ENCODE measurements around the gene TMEM132C. TPM values are rescaled to one million over a fixed set of nuclear protein-coding genes. Genes with fewer than 3 reads are reported as not detected.
"Not testable (repeated sequence)": the region's sequence is repeated elsewhere in the genome, so short reads cannot be mapped to it uniquely, and the experiment has no call there.

Gene TMEM132C
- total RNA-seq, 6 experiments from 2014 or later: not detected

DNA sequence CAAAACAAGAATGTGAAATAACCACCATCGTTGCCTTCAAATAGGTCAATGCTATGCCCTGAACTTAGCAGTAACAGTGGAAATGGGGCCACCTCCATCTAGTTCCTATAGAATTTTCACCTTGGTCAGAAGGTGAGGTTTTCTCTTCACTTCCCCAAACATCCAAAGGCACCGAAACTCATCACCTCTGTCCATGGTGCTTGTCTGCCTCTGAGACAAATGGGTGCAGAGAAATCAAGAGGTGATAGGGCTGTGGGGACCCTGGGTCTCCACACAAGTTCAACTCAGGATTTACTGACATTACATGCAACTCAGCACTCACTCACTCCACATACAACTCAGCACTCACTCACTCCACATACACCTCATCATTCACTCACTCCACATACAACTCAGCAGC, 26.2 kb upstream of the TMEM132C start:
- Mint-ChIP-seq H3K27ac (no peak overlapping the region), H3K36me3 (ENCODE audit: low read depth) (peaks cover 9% of the 10 kb centered on the region; the same call in 1 of the 2 replicates), H3K4me1 (ENCODE audit: low read depth) (no peaks in the 10 kb centered on the region), H3K4me3 (no peak overlapping the region), H3K9me3 (peaks cover 58% of the 10 kb centered on the region), H3K27me3 (ENCODE audit: insufficient read depth) (no peaks in the 10 kb centered on the region; the same call in 1 of the 2 replicates)
- no peak for DNase-seq
- TF ChIP-seq CTCF (IDR thresholded peaks at IDR 0.05): no peak

- no peak for TF ChIP-seq CTCF (IDR thresholded peaks at IDR 0.05)
- Mint-ChIP-seq H3K36me3 (ENCODE audit: low read depth) (peaks cover 9% of the 10 kb centered on the region), H3K27ac (no peak overlapping the region), H3K27me3 (ENCODE audit: insufficient read depth) (no peaks in the 10 kb centered on the region), H3K9me3 (peaks cover 68% of the 10 kb centered on the region), H3K4me3 (no peak overlapping the region), H3K4me1 (ENCODE audit: low read depth) (no peaks in the 10 kb centered on the region)
- DNase-seq: no peak
These were observed 21.8 kb upstream of the TMEM132C start for GRCh38 chr12:128245121-128245520.

DNA sequence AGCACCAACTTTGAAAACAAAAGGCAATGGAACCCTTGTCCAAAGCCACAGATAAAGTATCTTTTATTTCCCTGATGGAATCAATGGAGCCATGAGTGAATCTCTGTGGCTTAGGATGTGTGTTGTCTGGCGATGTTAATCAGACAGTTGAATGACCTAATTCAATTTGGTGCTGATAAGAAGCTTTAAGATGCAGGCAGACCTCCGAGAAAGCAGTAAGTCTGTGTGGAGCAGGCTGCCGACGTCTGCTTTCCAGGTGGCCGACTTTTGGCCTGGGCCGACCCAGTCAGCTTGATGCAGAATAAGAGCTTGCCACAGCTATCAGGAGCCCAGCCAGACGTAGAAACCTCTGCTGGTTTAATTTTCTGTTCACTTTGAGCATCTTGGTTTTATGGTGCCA, 21.1 kb upstream of the TMEM132C start:
- H3K9me3 Mint-ChIP-seq: peaks cover 71% of the 10 kb centered on the region
- H3K27ac Mint-ChIP-seq: no peak overlapping the region
- TF ChIP-seq CTCF (IDR thresholded peaks at IDR 0.05): no peak
- DNase-seq: no peak
- no peak overlapping the region for H3K4me3 Mint-ChIP-seq
- no peaks in the 10 kb centered on the region for H3K27me3 Mint-ChIP-seq (ENCODE audit: insufficient read depth)
- peaks cover 9% of the 10 kb centered on the region for H3K36me3 Mint-ChIP-seq (ENCODE audit: low read depth)
- no peaks in the 10 kb centered on the region for H3K4me1 Mint-ChIP-seq (ENCODE audit: low read depth)

GRCh38 chr12:128250096-128250495, 16.9 kb upstream of the TMEM132C start:
- Mint-ChIP-seq H3K27me3 (ENCODE audit: insufficient read depth) (no peaks in the 10 kb centered on the region), H3K9me3 (peaks cover 60% of the 10 kb centered on the region), H3K4me3 (no peak overlapping the region), H3K27ac (no peak overlapping the region), H3K36me3 (ENCODE audit: low read depth) (peaks cover 6% of the 10 kb centered on the region; the same call in 1 of the 2 replicates), H3K4me1 (ENCODE audit: low read depth) (no peaks in the 10 kb centered on the region)
- no peak for TF ChIP-seq CTCF (IDR thresholded peaks at IDR 0.05)
- no peak for DNase-seq

GRCh38 chr12:128253829-128254228, 13.1 kb upstream of the TMEM132C start:
- not testable (repeated sequence) for H3K4me3 Mint-ChIP-seq; DNase-seq; H3K27ac Mint-ChIP-seq; H3K27me3 Mint-ChIP-seq (ENCODE audit: insufficient read depth); H3K36me3 Mint-ChIP-seq (ENCODE audit: low read depth); H3K4me1 Mint-ChIP-seq (ENCODE audit: low read depth)
- H3K9me3 Mint-ChIP-seq: peaks cover 40% of the 10 kb centered on the region

DNA sequence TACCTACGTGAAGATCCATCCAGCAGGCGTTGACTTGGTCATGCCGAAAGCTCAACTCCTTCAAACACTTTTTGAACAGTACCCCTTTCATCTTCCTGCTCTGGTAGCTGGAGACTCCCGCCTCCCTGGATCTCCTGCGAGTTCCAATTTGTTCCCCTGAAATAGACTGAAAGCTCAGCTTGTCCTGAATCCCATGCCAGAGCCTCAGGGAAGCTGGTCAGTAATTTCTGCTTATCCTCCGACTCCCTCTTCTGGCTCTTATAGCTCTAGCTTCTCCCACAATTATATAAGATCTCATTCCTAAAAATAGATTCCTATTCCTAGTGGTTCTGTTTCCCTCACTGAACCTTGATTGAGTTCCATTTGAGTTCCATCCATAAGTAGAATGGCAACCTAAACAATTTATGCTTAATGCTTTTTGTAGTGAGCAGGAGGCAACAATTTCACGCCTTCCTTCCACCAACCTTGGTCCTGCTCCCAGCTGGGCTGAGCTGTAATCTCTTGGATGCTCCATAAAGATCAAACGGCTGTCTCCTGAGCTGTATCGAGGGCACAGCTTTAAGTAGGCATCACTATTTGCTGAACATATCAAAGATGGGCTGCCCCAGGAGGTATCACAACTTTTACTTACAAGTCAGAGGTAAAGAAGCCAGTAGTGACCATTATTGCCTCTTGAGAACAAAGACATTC, 8.0 kb upstream of the TMEM132C start:
- Mint-ChIP-seq H3K27me3 (ENCODE audit: insufficient read depth) (no peaks in the 10 kb centered on the region), H3K4me3 (no peak overlapping the region), H3K27ac (no peak overlapping the region), H3K9me3 (peaks cover 27% of the 10 kb centered on the region), H3K36me3 (ENCODE audit: low read depth) (no peaks in the 10 kb centered on the region), H3K4me1 (ENCODE audit: low read depth) (no peaks in the 10 kb centered on the region)
- TF ChIP-seq CTCF (IDR thresholded peaks at IDR 0.05): no peak
- no peak for DNase-seq

Data from HFFc6 (cell line).